GM12878 (cell line): Measurements from ENCODE around the gene TAF13. TPM values are rescaled to one million over a fixed set of nuclear protein-coding genes. Genes with fewer than 3 reads are reported as not detected.
A peak's percentile ranks its signal among the peaks of the same experiment; 100 is the strongest.

Source experiments
- BCLAF1 ChIP-seq: fragments of 450-650 bp; IDR thresholded peaks from 2 replicates; pipeline ENCODE4 v1.6.1; 2017; ENCODE audit warnings: antibody characterized with exemption, mild to moderate bottlenecking, moderate library complexity
- KAT2A ChIP-seq: conservative IDR thresholded peaks from 2 replicates; pipeline ENCODE4 v1.6.1; 2011; ENCODE audit warnings: low read depth, low read length; ENCODE audit not compliant: control insufficient read depth
- LARP7 ChIP-seq: fragments of 450-650 bp; IDR thresholded peaks from 2 replicates; pipeline ENCODE4 v1.6.1; 2017; ENCODE audit warnings: mild to moderate bottlenecking
- MAX ChIP-seq: IDR thresholded peaks from 2 replicates; pipeline ENCODE4 v1.6.1; 2012; ENCODE audit warnings: low read depth, low read length, improper control_type of control experiment
- MLLT1 ChIP-seq: fragments of 450-650 bp; IDR thresholded peaks from 2 replicates; pipeline ENCODE4 v1.6.1; 2016; ENCODE audit warnings: mild to moderate bottlenecking
- NRF1 ChIP-seq: conservative IDR thresholded peaks from 2 replicates; pipeline ENCODE4 v1.6.1; 2011; ENCODE audit warnings: mild to moderate bottlenecking, low read depth, low read length, improper control_type of control experiment
- PKNOX1 ChIP-seq: fragments of 450-650 bp; IDR thresholded peaks from 2 replicates; pipeline ENCODE4 v1.6.1; 2016; ENCODE audit warnings: mild to moderate bottlenecking
- RBBP5 ChIP-seq: fragments of 200-600 bp; sonication (generic); conservative IDR thresholded peaks from 2 replicates; pipeline ENCODE4 v1.6.1; 2016
- RELA ChIP-seq: fragments of 450-650 bp; IDR thresholded peaks from 2 replicates; pipeline ENCODE4 v1.8.0; 2014; ENCODE audit warnings: borderline replicate concordance; ENCODE audit not compliant: partially characterized antibody
- SKIL ChIP-seq: fragments of 450-650 bp; IDR thresholded peaks from 2 replicates; pipeline ENCODE4 v1.6.1; 2017; ENCODE audit warnings: mild to moderate bottlenecking, low read depth, inconsistent platforms; ENCODE audit not compliant: poor library complexity, severe bottlenecking
- SMAD1 ChIP-seq: fragments of 450-650 bp; IDR thresholded peaks from 2 replicates; pipeline ENCODE4 v1.6.1; 2018; ENCODE audit warnings: mild to moderate bottlenecking, low read depth; ENCODE audit not compliant: partially characterized antibody
- SPI1 ChIP-seq: IDR thresholded peaks from 2 replicates; pipeline ENCODE4 v1.6.1; 2011; ENCODE audit warnings: low read depth, mild to moderate bottlenecking, low read length, moderate library complexity, borderline replicate concordance; ENCODE audit not compliant: insufficient read depth
- SREBF2 ChIP-seq: IDR thresholded peaks from 2 replicates; pipeline ENCODE4 v1.6.1; 2012; ENCODE audit warnings: mild to moderate bottlenecking, low read length
- TAF1 ChIP-seq: IDR thresholded peaks from 2 replicates; pipeline ENCODE4 v1.6.1; 2011; ENCODE audit warnings: mild to moderate bottlenecking, low read depth, low read length, borderline replicate concordance
- TBL1XR1 ChIP-seq: IDR thresholded peaks from 2 replicates; pipeline ENCODE4 v1.6.1; 2012; ENCODE audit warnings: low read depth, low read length, improper control_type of control experiment
- ZBTB33 ChIP-seq: fragments of 450-650 bp; IDR thresholded peaks from 2 replicates; pipeline ENCODE4 v1.6.1; 2017; ENCODE audit warnings: mild to moderate bottlenecking
- ZNF24 ChIP-seq: fragments of 450-650 bp; IDR thresholded peaks from 2 replicates; pipeline ENCODE4 v1.6.1; 2017; ENCODE audit warnings: antibody characterized with exemption, mild to moderate bottlenecking
- polyA plus RNA-seq, 11 experiments: library from polyadenylated mRNA; depleted of rRNA in 4 of 11; unstranded in 6 of 11; stranded (reverse) in 5 of 11; fragments of >200 nt; fragmentation: Nextera tagmentation in 4 of 11; fragmentation: Illumina TruSeq in 1 of 11; extraction: Ambion mirVana in 4 of 11; extraction: Trizol in 1 of 11; gene quantifications; 1 replicate in 1 of 11; 2 replicates in 10 of 11; pipeline versions ENCODE4 v1.2.1 to v1.2.3, GENCODE V29; 2011 to 2016; ENCODE audit warnings: inconsistent platforms in 2 of 11, missing spikeins in 2 of 11, low read depth in 1 of 11
- total RNA-seq, 4 experiments: library from RNA; depleted of rRNA in 3 of 4; stranded (reverse); fragments of >200 nt in 3 of 4; fragmentation: Illumina TruSeq in 1 of 4; extraction: Trizol in 1 of 4; gene quantifications; 2 replicates each; pipeline versions ENCODE4 v1.2.1 to v1.2.3, GENCODE V29; 2013 to 2021

The TAF13 gene
- total and polyA plus RNA-seq, 10 of the 15 experiments (the other 5 are each of a cell fraction or from before 2014, with no cell fraction given), result 8.1 to 30.6 (median 18.0) TPM

- peak; percentile 97 for TF ChIP-seq TAF1
- TF ChIP-seq ZBTB33, result 0 out of 2 replicates have a peak, but pooled peaks have one; percentile 15
- peak; percentile 63; the same call in 1 of the 2 replicates for TF ChIP-seq TBL1XR1
- no peak for TF ChIP-seq NRF1
- peak; percentile 68; the same call in 1 of the 2 replicates for TF ChIP-seq SPI1
- no peak for TF ChIP-seq RBBP5
- no peak for TF ChIP-seq KAT2A
- peak; percentile 60 for TF ChIP-seq MLLT1
- TF ChIP-seq SMAD1, result peak; percentile 92
- peak; percentile 13 for TF ChIP-seq SKIL
- peak; percentile 81 for TF ChIP-seq MAX
- TF ChIP-seq ZNF24, result 0 out of 2 replicates have a peak, but pooled peaks have one; percentile 13
- TF ChIP-seq LARP7, result peak; percentile 95; the same call in 1 of the 2 replicates
- TF ChIP-seq RELA, result peak; percentile 70
- TF ChIP-seq BCLAF1, result no peak
- TF ChIP-seq PKNOX1, result peak; percentile 5; the same call in 1 of the 2 replicates
- no peak for TF ChIP-seq SREBF2
Measured at GRCh38 chr1:109099938-109100773, 24.4 kb upstream of the TAF13 start (continued).
